Measurements from ENCODE around the gene CAPN10.

The CAPN10 gene

DNA sequence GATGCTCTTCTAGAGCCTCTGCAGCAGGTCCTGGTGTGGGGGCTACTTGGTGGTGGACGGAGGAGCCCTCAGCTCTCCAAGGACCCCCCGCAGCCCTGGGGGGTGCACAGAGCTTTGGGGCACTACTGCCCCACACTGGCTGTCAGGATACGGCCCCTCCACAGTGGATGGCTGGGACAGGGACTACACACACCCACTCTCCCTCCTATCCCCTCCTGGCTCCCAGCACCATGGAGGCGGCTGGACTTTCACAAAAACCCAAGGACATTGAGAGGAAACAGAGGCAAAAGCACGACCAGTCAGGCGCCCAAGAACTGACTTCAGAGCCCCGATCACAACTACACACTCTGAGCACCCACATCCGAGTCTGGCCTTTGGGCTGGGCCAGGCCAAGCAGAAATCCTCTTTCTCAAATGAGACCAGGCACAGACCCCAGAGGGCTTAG is 51.4 kb downstream of the CAPN10 start:
- DNase-seq (ENCODE audit: low read depth in 2 of 2), result no peak

DNA sequence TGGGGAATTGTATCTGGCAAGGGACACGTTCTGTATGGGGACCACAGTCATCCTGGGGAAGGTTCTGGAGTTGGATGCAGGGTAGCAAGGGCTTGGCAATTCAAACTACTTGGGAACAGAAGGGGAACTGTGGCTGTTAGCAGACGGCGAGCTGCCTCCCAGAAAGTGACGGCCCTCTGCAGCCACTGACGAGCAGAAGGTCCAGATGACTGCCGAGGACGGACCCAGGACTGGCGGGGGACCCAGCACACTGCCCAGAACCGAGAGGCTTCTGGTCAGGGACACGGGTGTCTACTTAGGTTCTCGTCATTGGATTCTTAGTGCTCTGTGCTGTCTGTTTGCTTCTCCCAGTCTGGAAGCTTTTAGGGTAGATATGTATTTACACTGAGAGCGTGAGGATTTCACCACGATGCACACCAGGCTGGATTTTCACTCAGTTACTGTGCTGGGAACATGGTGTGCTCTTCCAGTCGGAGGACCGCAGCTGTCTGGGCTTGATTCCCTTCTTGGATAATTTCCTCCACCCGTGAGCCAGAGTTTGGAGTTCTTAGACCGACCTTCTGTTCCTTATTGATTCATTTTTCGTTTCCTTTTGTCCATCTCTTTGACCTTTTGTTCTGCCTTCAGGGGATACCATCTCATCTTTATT is 52.1 kb downstream of the CAPN10 start:
- DNase-seq (ENCODE audit: low read depth in 2 of 2), result no peak

DNA sequence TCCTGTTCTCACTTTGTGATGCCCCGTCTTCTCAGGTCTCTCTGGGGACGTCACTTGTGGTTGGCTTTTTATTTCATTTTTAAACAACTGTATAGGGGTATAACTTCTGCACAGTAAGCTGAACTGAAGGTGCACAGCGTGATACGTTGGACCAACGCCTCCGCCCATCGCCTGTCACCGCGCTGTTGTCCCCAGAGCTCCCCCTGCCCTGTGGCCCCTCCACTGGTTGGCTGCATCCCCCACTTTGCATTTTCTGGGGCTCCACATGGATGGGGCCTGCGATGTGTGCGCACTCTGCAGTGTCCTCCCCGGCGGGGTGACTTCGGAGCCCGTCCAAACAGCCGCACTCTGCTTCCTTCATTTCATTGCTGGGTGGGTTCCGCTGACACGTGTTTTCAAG is 53.0 kb downstream of the CAPN10 start:
- DNase-seq (ENCODE audit: low read depth in 2 of 2), result no peak

DNA sequence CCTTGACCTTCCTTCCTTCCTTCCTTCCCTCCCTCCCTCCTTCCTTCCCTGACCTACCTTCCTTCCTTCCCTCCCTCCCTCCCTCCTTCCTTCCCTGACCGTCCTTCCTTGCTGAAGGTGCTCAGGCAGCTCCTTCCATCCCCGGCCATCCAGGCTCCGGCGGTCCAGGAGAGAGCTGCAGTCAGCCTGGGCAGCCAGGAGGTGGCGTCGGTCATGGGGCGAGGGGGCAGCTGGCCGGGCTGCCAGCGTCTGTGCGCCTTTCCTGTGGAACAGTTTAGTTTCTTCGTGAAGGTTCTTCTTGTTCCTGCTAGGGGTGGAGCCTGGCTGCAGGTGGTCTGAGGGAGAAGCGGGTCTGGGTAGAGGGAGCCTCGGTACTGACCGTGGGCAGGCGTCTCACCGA is 54.4 kb downstream of the CAPN10 start:
- no peak for DNase-seq (ENCODE audit: low read depth in 2 of 2)

DNA sequence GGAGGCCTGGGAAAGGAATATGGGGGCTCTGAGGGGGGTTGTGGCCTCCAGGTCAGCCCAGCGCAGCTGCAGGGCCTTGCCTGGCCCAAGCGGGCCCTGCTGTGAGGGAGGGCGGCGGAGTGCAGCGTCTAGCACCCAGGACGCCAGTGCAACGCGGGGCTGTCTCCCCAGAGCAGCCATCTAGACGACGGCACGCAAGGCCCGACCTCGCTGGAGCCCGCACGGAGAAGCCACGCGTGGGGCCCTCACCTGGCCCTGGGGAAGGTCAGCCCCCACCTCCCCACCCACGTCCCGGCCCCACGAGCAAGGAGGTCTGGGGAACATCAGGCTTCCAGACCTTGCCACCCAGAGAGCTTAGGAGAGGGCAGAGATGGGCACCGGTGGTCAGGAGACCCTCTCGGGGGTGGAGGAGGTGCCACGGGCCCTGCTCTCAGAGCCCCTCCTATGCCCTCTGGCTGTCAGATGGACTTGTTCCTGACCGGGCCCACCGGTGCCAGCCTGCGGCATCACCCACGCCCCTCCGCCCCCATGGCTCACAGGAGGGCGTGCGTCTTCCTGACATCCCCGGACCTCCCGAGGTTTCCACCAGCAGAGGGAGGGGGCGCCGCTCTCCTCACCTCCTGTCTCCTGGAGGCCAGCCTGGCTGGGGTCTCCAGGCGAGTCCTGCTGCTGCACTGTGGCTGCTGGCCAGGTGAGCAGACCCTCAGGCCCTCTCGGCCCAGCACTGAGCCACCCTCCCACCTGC is 55.7 kb downstream of the CAPN10 start:
- no peak for DNase-seq (ENCODE audit: low read depth in 2 of 2)

DNA sequence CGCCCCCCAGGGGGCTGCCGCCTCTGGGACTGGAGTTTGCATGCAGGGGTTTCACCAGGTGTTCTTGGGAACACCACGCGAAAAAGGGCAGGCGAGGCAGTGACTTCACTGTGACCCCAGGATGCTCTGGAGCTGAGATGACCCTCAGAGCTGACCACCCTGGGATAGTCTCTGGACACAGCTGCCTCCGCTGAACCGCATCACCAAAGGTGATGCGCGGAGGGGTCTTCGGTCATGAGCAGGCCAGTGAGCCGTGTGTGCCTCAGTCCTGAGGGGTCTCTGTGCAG is 56.2 kb downstream of the CAPN10 start:
- DNase-seq (ENCODE audit: low read depth in 2 of 2), result no peak

DNA sequence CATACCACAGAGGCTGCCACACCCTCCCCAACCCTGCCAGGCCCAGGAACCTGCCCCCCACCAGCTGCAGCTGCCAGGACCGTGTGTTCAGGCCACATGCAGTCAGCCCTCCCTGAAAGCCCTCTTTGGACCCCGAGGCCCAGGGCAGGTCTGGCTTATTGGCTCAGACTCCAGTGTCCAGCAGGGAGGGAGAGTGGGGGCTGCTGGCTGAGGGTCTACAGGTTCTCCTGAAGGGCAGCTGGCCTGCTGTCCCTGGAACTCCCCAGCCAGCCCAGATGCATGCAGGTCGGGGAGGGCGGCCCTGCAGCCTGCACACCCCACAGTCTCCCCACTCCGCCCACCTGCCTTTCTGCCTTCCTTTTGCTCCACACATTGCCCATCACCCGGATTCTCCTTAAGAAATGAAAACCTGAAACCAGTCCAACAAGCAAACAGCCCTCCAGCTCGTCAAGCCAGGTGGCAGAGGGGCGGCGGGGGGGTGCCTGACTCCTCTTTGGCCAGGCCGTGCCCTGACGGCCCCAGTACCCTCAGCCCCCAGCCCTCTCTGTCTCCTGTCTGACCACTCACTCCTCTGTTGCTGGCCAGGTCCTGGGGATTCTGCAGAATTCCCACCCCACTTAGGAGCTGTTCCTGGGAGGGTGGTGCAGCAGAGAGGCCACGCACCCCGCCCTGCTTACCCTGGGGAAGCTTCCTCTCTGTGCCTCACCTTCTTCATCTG is 56.7 kb downstream of the CAPN10 start:
- no peak for DNase-seq (ENCODE audit: low read depth in 2 of 2)

DNA sequence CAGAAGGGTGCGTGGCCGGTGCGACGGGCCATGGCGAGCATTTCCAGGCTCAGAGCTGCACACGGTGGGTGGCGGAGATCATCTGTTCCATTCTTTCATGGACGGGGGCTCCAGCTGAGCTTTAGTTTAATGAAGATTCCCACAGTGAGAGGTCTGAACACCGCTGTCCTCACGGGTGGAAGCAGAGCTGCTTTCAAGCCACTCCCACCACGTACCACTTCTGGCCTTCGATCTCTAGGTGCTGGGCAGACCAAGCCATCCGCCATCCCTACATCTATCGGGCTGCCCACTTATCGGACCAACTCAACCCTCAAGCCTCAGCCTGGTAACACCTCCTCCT is 57.2 kb downstream of the CAPN10 start:
- no peak for DNase-seq (ENCODE audit: low read depth in 2 of 2)

DNA sequence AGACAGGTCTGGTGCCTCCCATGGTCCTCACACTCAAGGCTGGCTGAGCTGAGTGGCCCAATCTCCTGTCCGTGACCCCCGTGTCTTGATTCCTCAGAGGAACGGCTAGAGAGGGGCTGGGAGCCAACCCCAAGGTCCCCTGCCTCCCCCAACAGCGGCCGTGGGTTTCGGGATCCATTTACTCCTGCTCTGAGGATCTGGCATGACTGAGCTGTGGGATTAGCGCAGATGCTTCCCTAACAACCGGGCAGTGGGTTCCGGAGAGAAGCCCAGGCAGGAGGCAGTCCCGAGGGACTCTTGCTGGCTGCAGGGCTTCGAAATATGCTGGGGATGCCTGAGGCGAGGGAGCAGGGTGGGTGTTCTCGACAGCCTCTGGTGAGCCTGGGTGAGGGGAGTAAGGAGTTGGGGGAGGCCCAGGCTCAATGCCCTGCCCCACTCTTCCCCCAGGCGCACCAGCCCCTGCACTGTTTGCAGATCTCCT is 57.7 kb downstream of the CAPN10 start:
- no peak for DNase-seq (ENCODE audit: low read depth in 2 of 2)

DNA sequence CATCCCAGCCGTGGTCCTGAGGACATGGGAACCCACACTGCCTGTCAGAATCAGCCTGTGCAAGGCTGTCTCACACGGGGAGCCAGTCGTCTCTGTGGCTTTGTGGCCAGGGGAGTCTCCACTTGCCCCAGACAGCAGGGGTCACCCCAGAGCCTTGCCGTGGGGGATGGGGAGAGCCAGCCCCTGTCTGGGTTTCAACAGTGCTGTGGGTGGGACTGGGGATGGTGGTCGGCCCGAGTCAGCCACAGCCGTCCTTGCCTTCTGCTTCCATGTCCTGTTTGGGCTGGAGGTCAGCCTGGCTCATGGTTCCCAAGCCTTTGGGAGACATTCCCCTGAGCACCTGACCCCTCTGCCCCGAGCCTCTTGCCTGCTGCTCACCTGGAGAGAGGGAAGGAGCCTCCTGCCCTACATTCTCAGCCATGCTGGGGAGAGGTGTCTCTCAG is 58.3 kb downstream of the CAPN10 start:
- DNase-seq (ENCODE audit: low read depth in 2 of 2), result no peak

DNA sequence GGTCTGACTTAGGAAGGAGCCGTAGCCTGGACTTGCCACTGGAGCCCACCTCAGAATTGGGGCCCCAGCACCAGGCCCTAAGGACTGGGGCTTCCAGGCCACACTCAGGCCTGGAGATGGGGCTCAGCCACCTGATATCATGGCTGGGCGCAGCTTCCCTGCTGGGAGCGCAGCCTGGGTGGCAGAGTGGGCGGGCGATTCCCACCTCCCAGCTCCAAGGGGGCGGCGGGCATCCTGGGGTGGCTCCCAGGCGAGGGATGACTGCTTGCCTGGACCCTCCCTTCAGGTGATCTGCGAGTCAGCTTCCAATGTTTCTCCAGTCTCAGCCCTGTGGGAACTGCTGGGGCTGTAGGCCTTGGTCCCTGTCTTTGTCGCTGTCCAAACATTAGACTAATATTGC is 58.8 kb downstream of the CAPN10 start:
- DNase-seq (ENCODE audit: low read depth in 2 of 2), result no peak

DNA sequence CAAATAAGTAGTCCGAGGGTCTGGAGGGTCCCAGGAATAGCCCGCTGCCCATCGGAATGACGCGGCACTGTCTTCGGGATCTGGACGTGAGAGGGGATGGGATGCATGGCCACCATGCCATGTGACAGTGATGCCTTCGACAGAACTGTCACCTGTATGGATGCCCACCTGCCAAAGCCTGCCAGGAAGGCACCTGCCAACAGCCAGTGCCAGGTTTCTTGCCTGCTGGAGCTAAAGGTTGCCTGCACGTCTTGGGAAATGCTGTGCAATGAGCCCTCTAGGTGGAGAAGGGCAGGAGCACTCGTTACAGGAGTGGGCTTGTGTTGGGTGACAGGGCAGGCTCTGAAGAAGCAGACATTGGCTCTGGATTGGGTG is 59.3 kb downstream of the CAPN10 start:
- no peak for DNase-seq (ENCODE audit: low read depth in 2 of 2)

DNA sequence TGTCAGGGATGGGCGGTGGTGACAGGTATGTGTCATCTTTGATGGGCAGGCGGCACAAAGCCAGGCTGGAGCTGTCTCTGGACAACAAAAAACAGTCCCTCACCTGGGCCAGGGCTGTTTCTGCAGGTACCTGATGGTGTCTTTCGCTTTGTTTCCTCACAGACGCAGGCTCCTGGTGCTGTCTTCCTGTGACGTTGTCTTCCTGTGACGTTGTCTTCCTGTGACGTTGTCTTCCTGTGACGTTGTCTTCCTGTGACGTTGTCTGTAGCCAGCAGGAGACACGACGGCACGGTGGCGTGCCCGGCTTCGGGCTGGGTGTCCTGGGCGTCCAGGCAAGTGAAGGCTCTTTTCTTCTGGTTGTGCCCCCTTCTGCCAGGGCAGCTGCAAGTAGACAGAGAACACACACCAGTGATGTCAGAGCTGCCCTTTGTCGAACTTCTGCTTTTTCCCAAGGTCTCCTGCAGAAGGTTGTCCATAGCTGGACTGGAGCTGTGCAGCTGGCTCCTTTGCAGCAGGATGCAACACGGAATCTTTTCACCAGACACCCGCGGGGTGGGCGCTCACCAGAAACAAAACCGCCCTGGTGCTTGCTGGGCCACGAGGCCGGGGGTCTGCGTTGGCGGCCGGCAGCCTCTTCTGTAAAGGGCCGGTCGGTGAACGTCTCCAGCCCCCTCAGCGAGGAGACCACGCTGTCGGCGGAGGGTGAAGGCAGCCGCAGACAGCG is 59.8 kb downstream of the CAPN10 start:
- no peak for DNase-seq (ENCODE audit: low read depth in 2 of 2)

DNA sequence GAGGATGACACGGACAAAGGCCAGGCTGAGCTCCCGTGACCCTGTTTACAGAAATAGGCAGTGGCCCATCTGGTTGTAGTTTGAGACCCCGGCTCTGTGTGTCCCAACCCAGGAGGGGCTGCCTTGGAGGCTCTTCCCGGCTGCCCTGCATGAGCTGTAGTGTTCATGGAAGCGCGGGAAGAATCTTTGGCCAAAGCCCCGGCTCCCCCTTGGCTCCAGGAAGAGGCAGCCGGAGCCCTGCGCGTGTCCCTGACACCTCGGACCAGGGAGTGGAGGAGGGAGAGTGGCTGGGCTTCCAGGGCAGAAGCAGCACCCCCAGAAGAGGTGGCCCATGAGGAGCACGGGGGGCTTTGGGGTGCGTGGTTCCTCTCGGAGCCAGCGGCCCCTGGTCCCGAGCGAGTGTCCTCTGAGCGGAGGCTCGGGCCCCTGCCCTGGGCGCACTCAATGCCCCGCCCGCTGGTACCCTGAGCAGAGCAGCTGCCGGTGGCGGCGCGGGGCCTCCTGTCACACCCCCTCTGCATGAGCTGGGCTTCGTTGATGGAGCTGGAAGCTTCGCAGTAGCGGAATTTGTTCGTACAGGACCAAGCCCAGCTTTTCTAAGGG is 60.5 kb downstream of the CAPN10 start:
- DNase-seq (ENCODE audit: low read depth in 2 of 2), result no peak

DNA sequence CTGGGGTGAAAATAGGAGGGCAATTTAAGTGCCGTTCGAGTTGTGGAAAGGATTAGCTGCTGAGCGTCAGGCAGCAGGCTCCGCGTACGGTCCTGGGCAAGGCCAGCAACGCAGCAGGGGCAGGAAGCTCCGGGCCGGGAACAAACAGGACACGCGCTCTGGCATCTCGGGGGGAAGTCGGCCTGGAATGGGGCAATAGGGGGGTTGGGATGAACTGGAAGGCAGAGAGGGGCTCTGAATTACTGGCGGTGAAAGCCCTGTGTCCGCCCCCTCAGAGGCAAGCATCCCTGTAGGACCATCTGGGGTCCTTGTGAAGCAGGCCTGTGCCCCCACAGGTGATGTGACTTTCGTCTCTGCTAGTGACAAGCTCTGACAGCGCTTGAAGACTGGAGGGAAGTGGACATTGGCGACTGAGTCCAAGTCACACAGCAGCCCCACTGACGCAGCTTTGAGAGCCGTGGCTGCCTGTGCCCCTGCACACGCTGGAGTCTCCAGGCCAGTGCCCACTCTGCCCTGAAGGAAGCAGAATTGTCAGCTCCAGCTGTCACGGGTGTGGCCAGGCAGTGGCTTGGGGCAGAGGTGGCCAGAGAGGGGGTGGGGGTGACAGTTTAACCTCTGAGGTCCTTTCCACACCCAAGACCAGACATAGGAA is 61.1 kb downstream of the CAPN10 start:
- DNase-seq (ENCODE audit: low read depth in 2 of 2), result no peak

DNA sequence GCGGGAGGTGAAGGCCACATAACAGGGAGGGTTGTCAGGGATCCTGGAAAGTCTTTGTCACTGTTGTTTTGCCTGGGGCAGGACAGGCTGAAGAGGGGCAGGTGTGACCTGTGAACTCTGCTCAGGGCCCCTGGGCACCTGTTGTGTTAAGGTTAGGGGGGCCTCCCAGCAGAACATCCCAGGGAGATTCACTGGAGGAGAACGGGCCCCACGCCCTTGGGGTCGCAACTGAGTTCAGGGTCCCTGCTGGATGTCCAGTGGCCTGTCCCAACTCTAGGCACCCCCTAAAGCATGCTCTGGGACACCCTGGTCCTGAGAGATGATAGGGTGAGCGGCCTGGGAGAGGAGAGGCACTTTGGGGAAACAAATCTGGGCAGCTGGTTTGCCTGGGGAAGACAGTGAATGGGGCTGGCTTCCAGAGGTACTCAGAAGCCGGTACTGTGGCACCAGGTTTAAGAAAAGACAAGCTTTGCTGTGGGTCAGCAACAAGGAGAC is 61.7 kb downstream of the CAPN10 start:
- no peak for DNase-seq (ENCODE audit: low read depth in 2 of 2)
